ENCODE results near the gene ZDHHC7.
"Not testable (repeated sequence)": the region's sequence is repeated elsewhere in the genome, so short reads cannot be mapped to it uniquely, and the experiment has no call there.

The ZDHHC7 gene

GRCh38 chr16:85010931-85011845 lies at the start of gene ZDHHC7:
Gene ZDHHC7 (minus strand): TSS chr16:85011535. CDS start chr16:84990618, 20,917 bp downstream.
- in situ Hi-C loops (cut with HindIII; ENCODE audit: low pct_ligation_motif_present, low pct_unique_long_range_greater_than_20kb, low sequenced_read_pairs) = no loop called here
- peak; percentile 89 for DNase-seq

- no peak for DNase-seq
- in situ Hi-C loops (cut with HindIII; ENCODE audit: low pct_ligation_motif_present, low pct_unique_long_range_greater_than_20kb, low sequenced_read_pairs) = no loop called here
These were observed 47.6 kb upstream of the ZDHHC7 start for GRCh38 chr16:85058909-85059308.

- DNase-seq = no peak
These were observed 46.6 kb upstream of the ZDHHC7 start for GRCh38 chr16:85057948-85058347.

GRCh38 chr16:85057212-85057889 lies 46.0 kb upstream of the ZDHHC7 start:
- in situ Hi-C loops (cut with HindIII; ENCODE audit: low pct_ligation_motif_present, low pct_unique_long_range_greater_than_20kb, low sequenced_read_pairs) = no loop called here
- DNase-seq = peak; percentile 27

More at GRCh38 chr16:85057948-85058347, 46.6 kb upstream of the ZDHHC7 start:
- in situ Hi-C loops (cut with HindIII; ENCODE audit: low pct_ligation_motif_present, low pct_unique_long_range_greater_than_20kb, low sequenced_read_pairs) = no loop called here

- DNase-seq = peak; percentile 51
- in situ Hi-C loops (cut with HindIII; ENCODE audit: low pct_ligation_motif_present, low pct_unique_long_range_greater_than_20kb, low sequenced_read_pairs) = no loop called here
These were observed 44.9 kb upstream of the ZDHHC7 start for GRCh38 chr16:85056211-85056748.

- DNase-seq = peak; percentile 43
- in situ Hi-C loops (cut with HindIII; ENCODE audit: low pct_ligation_motif_present, low pct_unique_long_range_greater_than_20kb, low sequenced_read_pairs) = no loop called here
These were observed 44.3 kb upstream of the ZDHHC7 start for GRCh38 chr16:85055493-85056210.

GRCh38 chr16:85054948-85055492 lies 43.7 kb upstream of the ZDHHC7 start:
- in situ Hi-C loops (cut with HindIII; ENCODE audit: low pct_ligation_motif_present, low pct_unique_long_range_greater_than_20kb, low sequenced_read_pairs) = no loop called here
- DNase-seq = no peak

GRCh38 chr16:85054321-85054720 lies 43.0 kb upstream of the ZDHHC7 start:
- in situ Hi-C loops (cut with HindIII; ENCODE audit: low pct_ligation_motif_present, low pct_unique_long_range_greater_than_20kb, low sequenced_read_pairs); DNase-seq: not testable (repeated sequence)

GRCh38 chr16:85052536-85052935 lies 41.2 kb upstream of the ZDHHC7 start:
- no peak for DNase-seq
- in situ Hi-C loops (cut with HindIII; ENCODE audit: low pct_ligation_motif_present, low pct_unique_long_range_greater_than_20kb, low sequenced_read_pairs) = no loop called here

- no peak for DNase-seq
- in situ Hi-C loops (cut with HindIII; ENCODE audit: low pct_ligation_motif_present, low pct_unique_long_range_greater_than_20kb, low sequenced_read_pairs) = no loop called here
These were observed 40.3 kb upstream of the ZDHHC7 start for GRCh38 chr16:85051683-85052082.

GRCh38 chr16:85051067-85051581 lies 39.8 kb upstream of the ZDHHC7 start:
- in situ Hi-C loops (cut with HindIII; ENCODE audit: low pct_ligation_motif_present, low pct_unique_long_range_greater_than_20kb, low sequenced_read_pairs) = no loop called here
- DNase-seq = no peak

GRCh38 chr16:85049706-85050305 lies 38.5 kb upstream of the ZDHHC7 start:
- in situ Hi-C loops (cut with HindIII; ENCODE audit: low pct_ligation_motif_present, low pct_unique_long_range_greater_than_20kb, low sequenced_read_pairs) = no loop called here
- DNase-seq = no peak

GRCh38 chr16:85048921-85049562 lies 37.7 kb upstream of the ZDHHC7 start:
- in situ Hi-C loops (cut with HindIII; ENCODE audit: low pct_ligation_motif_present, low pct_unique_long_range_greater_than_20kb, low sequenced_read_pairs) = no loop called here
- DNase-seq = no peak

- in situ Hi-C loops (cut with HindIII; ENCODE audit: low pct_ligation_motif_present, low pct_unique_long_range_greater_than_20kb, low sequenced_read_pairs) = no loop called here
- DNase-seq = no peak
These were observed 36.6 kb upstream of the ZDHHC7 start for GRCh38 chr16:85047867-85048455.

- in situ Hi-C loops (cut with HindIII; ENCODE audit: low pct_ligation_motif_present, low pct_unique_long_range_greater_than_20kb, low sequenced_read_pairs) = no loop called here
These were observed 35.9 kb upstream of the ZDHHC7 start for GRCh38 chr16:85046931-85047866.

GRCh38 chr16:85046472-85046916 lies 35.2 kb upstream of the ZDHHC7 start:
- in situ Hi-C loops (cut with HindIII; ENCODE audit: low pct_ligation_motif_present, low pct_unique_long_range_greater_than_20kb, low sequenced_read_pairs) = no loop called here
- DNase-seq = no peak

More at GRCh38 chr16:85046931-85047866, 35.9 kb upstream of the ZDHHC7 start:
- no peak for DNase-seq
